Upper lobe of left lung (tissue), 6 donors: ENCODE data around the gene BANP. TPM values are rescaled to one million over a fixed set of nuclear protein-coding genes. Genes with fewer than 3 reads are reported as not detected.
"Not testable (repeated sequence)": the region's sequence is repeated elsewhere in the genome, so short reads cannot be mapped to it uniquely, and the experiment has no call there.

Experiments
- ATAC-seq, 2 donors: fragments of 200-7000 bp; cut with Tn5 transposase; one replicate each; pipeline ENCODE4 v1.9.1; 2022; ENCODE audit warnings: mild to moderate bottlenecking in 2 of 2, moderate library complexity in 2 of 2; ENCODE audit not compliant: low FRiP score in 2 of 2
- DNase-seq, 2 donors: peaks; one replicate each; pipeline ENCODE4 v3.0.0-alpha.2; 2019 to 2020
- H3K27ac ChIP-seq, 4 donors: fragments of 200-600 bp; sonication (generic); one replicate each; pipeline ENCODE4 v1.5.1; 2016 to 2019
- H3K27me3 ChIP-seq, 4 donors: fragments of 200-600 bp; sonication (generic); one replicate each; pipeline ENCODE4 v1.5.1; 2017 to 2019
- H3K36me3 ChIP-seq, 4 donors: fragments of 200-600 bp; sonication (generic); one replicate each; pipeline ENCODE4 v1.5.1; 2016 to 2019
- H3K4me1 ChIP-seq, 4 donors: fragments of 200-600 bp; sonication (generic); one replicate each; pipeline ENCODE4 v1.5.1; 2018 to 2019
- H3K4me3 ChIP-seq, 4 donors: fragments of 200-600 bp; sonication (generic); one replicate each; pipeline ENCODE4 v1.5.1; 2017 to 2019; ENCODE audit warnings: mild to moderate bottlenecking in 2 of 4, moderate library complexity in 1 of 4
- H3K9me3 ChIP-seq, 4 donors: fragments of 200-600 bp; sonication (generic); one replicate each; pipeline ENCODE4 v1.5.1; 2018 to 2019
- EP300 ChIP-seq, 4 donors: sonication (generic); formaldehyde crosslinking; IDR thresholded peaks; one replicate each; pipeline ENCODE4 v1.5.1; 2017; ENCODE audit warnings: antibody characterized with exemption in 4 of 4, control low read depth in 2 of 4
- POLR2A ChIP-seq, 4 donors: fragments of 450-650 bp; IDR thresholded peaks; one replicate each; pipeline ENCODE4 v1.5.1; 2016 to 2017; ENCODE audit warnings: antibody characterized with exemption in 4 of 4, mild to moderate bottlenecking in 2 of 4
- POLR2AphosphoS5 ChIP-seq, 2 donors: sonication (generic); formaldehyde crosslinking; IDR thresholded peaks; one replicate each; pipeline ENCODE4 v1.5.1; 2017; ENCODE audit warnings: antibody characterized with exemption in 2 of 2
- WGBS, 2 donors: methylation state at CpG; one replicate each; pipeline ENCODE4 v1.1.5; 2017 to 2018; 5-methylcytosine and 5-hydroxymethylcytosine counted together
- total RNA-seq, 6 donors: library from RNA; depleted of rRNA in 4 of 6; stranded (reverse); fragments of >200 nt in 4 of 6; gene quantifications; one replicate each; pipeline versions ENCODE4 v1.1.0 to v1.2.1, GENCODE V29; 2016 to 2021
- TF ChIP-seq, protein P1 (sequence below), 6 experiments: fragments of 450-650 bp in 4 of 6; fragments of 200-600 bp in 2 of 6; sonication (generic) in 2 of 6; IDR thresholded peaks; one replicate each; pipeline ENCODE4 v1.5.1; 2016 to 2019; ENCODE audit warnings: antibody characterized with exemption in 6 of 6
- donor health status: DM: no; HTN: no; CAD: no; lungs with moderate emphysema.
- donor health status: DM: no; HTN: yes; CAD: no; lungs with severe emphysema.

The BANP gene
- total RNA-seq, 6 donors from 2014 or later: 15.2 to 47.1 (median 24.4) TPM

- Histone ChIP-seq H3K27me3 (no peaks in the 10 kb centered on the region), H3K4me3 (no peak overlapping the region), H3K36me3 (peaks cover 0 to 51% (median 27%) of the 10 kb centered on the region in 4 donors), H3K9me3 (no peaks in the 10 kb centered on the region), H3K27ac (no peak overlapping the region), H3K4me1 (no peaks in the 10 kb centered on the region)
- TF ChIP-seq POLR2A (IDR thresholded peaks at IDR 0.05): no peak
- TF ChIP-seq EP300 (IDR thresholded peaks at IDR 0.05): no peak
- no peak for TF ChIP-seq POLR2AphosphoS5 (IDR thresholded peaks at IDR 0.05)
- TF ChIP-seq, protein P1, sequence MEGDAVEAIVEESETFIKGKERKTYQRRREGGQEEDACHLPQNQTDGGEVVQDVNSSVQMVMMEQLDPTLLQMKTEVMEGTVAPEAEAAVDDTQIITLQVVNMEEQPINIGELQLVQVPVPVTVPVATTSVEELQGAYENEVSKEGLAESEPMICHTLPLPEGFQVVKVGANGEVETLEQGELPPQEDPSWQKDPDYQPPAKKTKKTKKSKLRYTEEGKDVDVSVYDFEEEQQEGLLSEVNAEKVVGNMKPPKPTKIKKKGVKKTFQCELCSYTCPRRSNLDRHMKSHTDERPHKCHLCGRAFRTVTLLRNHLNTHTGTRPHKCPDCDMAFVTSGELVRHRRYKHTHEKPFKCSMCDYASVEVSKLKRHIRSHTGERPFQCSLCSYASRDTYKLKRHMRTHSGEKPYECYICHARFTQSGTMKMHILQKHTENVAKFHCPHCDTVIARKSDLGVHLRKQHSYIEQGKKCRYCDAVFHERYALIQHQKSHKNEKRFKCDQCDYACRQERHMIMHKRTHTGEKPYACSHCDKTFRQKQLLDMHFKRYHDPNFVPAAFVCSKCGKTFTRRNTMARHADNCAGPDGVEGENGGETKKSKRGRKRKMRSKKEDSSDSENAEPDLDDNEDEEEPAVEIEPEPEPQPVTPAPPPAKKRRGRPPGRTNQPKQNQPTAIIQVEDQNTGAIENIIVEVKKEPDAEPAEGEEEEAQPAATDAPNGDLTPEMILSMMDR (IDR thresholded peaks at IDR 0.05): no peak
- DNase-seq: no peak
- no peak for ATAC-seq
- WGBS, 2 donors: 94 to 95% methylated on average over 10 to 11 of the region's 11 CpGs
These were observed 88.4 kb downstream of the BANP start for GRCh38 chr16:88039591-88039990.

DNA sequence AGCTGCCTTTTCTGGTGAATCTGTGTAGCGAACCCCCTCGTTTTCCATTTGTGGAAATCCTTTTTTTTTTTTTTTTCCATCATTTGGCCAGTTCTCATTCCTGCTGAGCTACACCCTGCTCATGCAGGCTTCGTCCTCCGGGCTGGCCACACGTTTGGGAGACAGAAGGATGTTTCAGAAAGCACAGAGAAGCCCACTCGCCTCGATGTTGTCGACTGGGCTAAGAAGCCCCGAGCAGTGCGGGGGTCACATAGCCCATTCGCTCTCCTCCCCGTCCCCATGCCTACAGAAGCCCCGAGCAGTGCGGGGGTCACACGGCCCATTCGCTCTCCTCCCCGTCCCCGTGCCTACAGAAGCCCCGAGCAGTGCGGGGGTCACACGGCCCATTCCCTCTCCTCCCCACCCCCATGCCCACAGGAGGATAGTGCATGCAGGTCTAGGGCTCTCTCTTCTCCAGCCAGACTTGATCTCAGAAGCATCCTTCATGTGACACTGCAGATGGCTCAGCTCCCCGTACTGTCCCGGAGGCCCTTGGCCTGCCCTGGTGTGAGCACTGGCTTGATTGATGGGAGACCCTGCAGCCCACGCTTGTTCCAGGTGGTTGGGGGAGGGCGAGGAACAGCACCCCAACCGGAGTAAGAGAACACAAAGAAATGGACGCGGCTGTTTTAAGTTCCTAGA, 89.1 kb downstream of the BANP start:
- WGBS, 2 donors: 86 to 87% methylated on average over 17 to 28 of the region's 28 CpGs
- not testable (repeated sequence) for H3K4me1 ChIP-seq, ATAC-seq, H3K9me3 ChIP-seq, H3K27me3 ChIP-seq, H3K27ac ChIP-seq, DNase-seq, H3K4me3 ChIP-seq
- peaks cover 0 to 44% (median 24%) of the 10 kb centered on the region in 4 donors for H3K36me3 ChIP-seq

GRCh38 chr16:88040877-88041244, 89.6 kb downstream of the BANP start:
- not testable (repeated sequence) for H3K27me3 ChIP-seq, H3K27ac ChIP-seq, ATAC-seq, H3K4me3 ChIP-seq, DNase-seq, H3K9me3 ChIP-seq, H3K4me1 ChIP-seq
- H3K36me3 ChIP-seq: peaks cover 0 to 40% (median 22%) of the 10 kb centered on the region in 4 donors
- 88 to 94% methylated on average over 5 of the region's 5 CpGs for WGBS, 2 donors

DNA sequence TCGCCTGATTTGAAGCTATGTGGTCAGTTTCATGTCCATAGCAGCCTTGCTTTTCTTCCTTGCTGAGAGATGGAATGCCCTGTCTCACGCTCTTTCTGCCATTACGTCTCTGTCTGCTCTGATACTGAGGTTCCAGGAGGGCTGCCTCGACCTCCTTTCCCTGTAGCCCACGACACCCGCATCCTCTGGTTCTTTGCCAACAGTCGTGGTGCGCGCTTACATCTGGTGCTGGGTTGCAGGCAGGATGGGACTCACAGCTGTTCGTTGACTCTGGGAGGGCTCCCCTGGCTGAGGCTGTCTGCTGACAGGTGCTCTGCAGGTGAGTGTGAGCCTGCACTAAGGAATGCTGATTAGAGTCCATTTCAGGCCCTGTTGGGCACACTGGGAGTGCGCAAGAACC, 90.3 kb downstream of the BANP start:
- H3K4me1 ChIP-seq, DNase-seq, ATAC-seq, H3K27ac ChIP-seq, H3K27me3 ChIP-seq, H3K4me3 ChIP-seq, H3K9me3 ChIP-seq: not testable (repeated sequence)
- 92 to 96% methylated on average over 10 to 11 of the region's 11 CpGs for WGBS, 2 donors
- H3K36me3 ChIP-seq: peaks cover 0 to 36% (median 17%) of the 10 kb centered on the region in 4 donors

DNA sequence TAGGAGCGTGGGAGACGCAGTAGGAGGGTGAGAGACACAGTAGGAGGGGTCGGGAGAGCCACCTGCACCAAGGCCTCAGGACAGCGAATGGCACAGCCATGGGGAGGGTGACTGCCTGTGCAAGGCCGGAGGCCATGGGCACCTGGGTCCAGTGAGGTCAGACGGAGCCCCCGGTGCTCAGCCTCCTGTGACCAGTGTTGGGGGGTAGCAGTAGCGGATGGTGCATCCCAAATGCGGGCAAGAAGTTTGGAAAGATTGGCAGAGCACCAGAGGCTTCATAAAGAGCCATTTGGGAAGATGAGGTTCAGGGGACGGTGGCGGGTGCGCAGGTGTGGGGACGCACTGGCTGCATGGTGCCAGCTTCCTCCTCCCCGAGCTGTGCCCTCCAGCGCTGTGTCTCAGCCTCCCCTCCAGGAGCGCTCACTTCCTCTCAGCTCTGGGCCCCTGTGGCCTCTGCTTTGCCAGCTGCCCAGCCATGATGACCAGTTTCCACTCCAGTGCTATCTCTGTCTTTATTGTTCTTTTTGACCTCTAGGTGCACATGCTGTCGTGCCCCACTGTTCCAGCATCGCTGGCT, 90.8 kb downstream of the BANP start:
- WGBS, 2 donors: 92 to 94% methylated on average over 15 to 18 of the region's 18 CpGs
- not testable (repeated sequence) for ATAC-seq, DNase-seq, H3K4me1 ChIP-seq, H3K9me3 ChIP-seq, H3K27me3 ChIP-seq, H3K4me3 ChIP-seq, H3K27ac ChIP-seq
- H3K36me3 ChIP-seq: peaks cover 0 to 31% (median 15%) of the 10 kb centered on the region in 4 donors

DNA sequence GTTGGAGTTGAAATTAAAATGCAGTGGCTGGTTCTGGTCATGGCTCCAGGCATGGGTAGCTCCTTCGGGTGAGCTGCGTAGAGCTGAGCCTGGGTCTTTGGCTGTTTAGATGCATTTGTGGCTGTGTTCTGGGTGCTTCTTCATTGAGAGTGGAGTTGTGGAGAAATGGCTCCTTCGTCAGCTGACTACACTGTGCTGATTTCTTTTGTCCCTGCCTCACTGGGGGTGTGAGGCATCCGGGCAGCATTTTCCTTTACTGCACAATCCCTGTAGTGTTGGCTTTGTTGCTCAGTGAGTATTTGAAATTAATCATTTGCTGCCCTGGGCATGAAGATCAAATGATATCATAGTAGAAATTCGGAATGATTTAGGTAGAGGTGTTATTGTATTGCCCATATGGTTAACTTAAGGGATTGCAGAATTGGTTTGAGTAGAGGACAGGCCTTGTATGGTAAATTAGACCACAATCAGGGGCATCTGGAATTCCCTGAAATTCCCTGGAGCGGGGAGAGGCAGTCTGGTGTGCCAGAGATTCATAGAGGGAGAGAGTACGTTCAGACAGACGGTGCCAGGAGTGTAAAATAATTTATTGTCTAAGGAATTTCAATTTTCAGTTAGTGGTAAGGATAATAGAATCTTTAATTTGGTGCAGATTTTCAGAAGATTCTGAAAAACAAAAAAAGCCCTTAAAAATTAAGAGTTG, 92.1 kb downstream of the BANP start:
- H3K27me3 ChIP-seq, H3K9me3 ChIP-seq, H3K4me1 ChIP-seq, DNase-seq, H3K4me3 ChIP-seq, H3K27ac ChIP-seq, ATAC-seq: not testable (repeated sequence)
- peaks cover 0 to 26% (median 12%) of the 10 kb centered on the region in 4 donors for H3K36me3 ChIP-seq
- WGBS, 2 donors: 88 to 99% methylated on average over 6 to 8 of the region's 8 CpGs

DNA sequence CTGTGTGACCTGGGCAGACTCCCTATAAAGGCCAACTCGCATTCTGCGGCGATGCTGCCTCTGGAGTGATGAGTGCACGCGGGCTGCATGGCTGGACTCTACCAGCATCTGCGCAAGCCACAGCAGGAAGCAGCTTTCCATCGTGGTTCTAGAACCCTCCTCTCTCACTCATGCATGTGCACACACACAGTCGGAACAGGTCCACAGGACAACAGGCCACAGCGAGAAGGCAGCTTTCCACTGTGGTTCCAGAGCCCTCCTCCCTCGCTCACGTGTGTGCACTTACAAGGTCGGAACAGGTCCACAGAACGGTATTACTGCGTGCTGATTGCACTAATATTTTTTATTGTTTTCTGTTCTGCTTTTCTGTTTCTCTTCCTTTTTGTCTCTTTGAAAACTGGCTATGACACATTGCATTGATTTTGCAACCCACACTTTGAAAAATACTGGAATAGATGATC, 92.9 kb downstream of the BANP start:
- H3K27ac ChIP-seq, H3K4me3 ChIP-seq, H3K27me3 ChIP-seq, H3K9me3 ChIP-seq, H3K4me1 ChIP-seq, DNase-seq: not testable (repeated sequence)
- peaks cover 0 to 27% (median 12%) of the 10 kb centered on the region in 4 donors for H3K36me3 ChIP-seq
- 92 to 93% methylated on average over 14 of the region's 14 CpGs for WGBS, 2 donors
- ATAC-seq: peak; percentile 46 to 49

DNA sequence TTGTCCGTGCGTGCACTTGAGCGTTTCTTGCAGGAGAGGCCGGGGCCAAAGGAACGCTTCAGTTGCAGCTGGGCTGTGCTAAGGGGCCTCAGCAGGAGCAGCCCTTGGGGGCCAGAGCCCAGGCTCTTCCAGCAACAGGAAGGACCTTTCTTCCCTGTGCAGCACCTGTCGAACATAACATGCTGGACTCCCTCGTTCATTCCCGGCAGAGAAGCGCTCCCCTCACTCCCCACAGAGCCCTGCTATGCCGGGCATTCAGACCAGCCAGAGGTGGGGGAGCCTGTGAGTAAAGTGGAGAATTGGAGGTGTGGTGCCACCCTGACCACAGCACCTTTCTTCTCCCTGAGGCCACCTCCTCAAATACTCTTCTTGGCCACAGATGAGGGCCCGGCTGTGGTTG, 94.1 kb downstream of the BANP start:
- not testable (repeated sequence) for H3K27me3 ChIP-seq, H3K4me1 ChIP-seq, H3K9me3 ChIP-seq, DNase-seq, H3K27ac ChIP-seq, H3K4me3 ChIP-seq, ATAC-seq
- peaks cover 0 to 36% (median 15%) of the 10 kb centered on the region in 4 donors for H3K36me3 ChIP-seq
- 92 to 100% methylated on average over 5 to 11 of the region's 11 CpGs for WGBS, 2 donors
